Head of caudate nucleus (tissue), 42 donors: Measurements from ENCODE around the gene GFRA1.

Source experiments
- DNase-seq, 42 donors: peaks; one replicate each; pipeline versions ENCODE4 v3.0.0 to v3.0.0-alpha.2; 2020 to 2021; ENCODE audit warnings: mixed read lengths in 7 of 42
- intact Hi-C: fragments of 100-400 bp; cut with DNase I; formaldehyde crosslinking; loops from one replicate; pipeline ENCODE4 v1.15.0; 2022

GFRA1 gene, protein sequence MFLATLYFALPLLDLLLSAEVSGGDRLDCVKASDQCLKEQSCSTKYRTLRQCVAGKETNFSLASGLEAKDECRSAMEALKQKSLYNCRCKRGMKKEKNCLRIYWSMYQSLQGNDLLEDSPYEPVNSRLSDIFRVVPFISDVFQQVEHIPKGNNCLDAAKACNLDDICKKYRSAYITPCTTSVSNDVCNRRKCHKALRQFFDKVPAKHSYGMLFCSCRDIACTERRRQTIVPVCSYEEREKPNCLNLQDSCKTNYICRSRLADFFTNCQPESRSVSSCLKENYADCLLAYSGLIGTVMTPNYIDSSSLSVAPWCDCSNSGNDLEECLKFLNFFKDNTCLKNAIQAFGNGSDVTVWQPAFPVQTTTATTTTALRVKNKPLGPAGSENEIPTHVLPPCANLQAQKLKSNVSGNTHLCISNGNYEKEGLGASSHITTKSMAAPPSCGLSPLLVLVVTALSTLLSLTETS

DNA sequence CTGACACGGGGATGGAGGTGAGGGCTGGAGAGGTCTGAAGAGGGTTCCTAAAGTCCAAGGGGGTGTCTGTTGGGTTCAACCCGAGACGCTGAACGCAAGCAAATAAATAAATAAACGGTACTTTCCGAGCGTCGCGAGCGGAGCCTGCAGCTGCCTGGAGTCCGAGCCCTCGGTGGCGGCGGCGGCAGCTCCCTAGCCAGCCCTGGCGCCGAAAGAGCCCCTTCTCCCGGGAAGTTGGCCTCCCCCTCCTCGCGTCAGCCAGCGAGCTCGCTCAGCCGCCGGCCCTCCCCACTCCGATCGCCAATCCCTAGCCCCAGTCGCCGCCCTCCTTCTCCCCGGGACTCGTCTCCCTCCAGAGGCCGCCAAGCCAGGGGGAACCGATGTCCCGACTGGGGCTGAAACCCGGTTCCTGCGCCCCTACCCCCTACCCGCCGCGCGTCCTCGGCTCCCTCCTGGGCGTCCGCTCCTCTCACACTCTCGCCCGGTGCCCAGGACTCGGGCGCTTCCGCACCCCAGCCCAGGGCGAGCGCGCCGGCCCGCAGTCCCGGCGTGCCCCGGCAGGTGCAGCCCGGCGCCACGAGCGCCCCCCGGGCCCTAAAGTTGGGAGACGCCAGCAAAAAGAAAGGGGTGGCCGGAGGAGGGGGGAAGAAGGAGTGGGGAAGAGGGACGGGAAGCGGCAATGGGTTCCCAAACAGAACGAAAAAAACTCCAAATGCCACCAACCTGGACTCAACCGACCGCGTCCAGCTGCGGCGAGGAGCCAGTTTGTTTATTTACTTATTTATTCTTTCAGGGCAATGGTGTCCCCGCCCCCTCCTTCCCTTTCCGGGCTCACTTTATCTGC, at the start of gene GFRA1:
GFRA1 (minus strand) TSS at position 767 of the 844 bp plus-strand sequence. CDS start 1,177 bp downstream, outside the sequence.
- intact Hi-C loops, result loop anchor here (5.0 kb wide), 1 partner anchor 160 kb away; no protein-coding TSS in a partner anchor

DNA sequence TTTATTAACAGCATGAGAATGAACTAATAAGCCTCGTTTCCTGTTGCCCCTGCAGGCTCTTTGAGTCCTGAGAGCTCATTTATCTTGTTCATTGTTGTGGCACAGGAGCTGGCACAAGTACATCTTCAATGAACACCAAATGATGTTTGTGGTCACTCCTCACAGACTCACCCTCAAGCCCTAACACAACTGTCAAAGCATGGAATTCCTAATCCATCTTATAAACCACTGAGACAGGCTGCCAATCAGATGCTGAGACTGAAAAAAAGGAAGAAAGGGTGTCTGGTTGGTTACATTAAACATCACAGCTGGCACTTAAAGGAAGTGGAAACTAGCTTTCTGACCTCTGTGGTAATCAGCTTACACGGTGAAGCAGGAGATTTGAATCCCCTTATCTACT, 43.5 kb upstream of the GFRA1 start:
- intact Hi-C loops, result no loop called here
- no peak for DNase-seq

More for the DNA sequence above, at the start of gene GFRA1:
- DNase-seq, result peak in 36 of 42 donors; percentile 11 to 63 (median 41)

DNA sequence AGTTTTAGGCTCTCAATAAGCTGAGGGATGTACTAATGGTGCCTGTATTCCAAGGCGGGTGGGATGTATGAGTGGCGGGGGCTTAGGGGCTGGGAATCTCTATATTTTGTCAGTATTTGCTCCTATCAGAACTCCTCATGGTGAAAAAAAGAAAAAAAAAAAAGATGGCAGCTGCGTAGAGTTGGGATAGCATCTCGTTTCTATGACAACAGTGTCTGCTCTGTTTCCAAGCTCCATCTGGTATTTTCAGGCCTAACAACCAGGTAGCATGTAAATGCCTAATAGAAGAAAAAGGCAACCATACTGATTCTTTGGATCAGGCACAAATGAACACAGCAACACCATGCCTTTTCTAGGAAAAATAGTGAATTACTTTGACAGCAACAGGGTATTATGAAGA, 39.5 kb upstream of the GFRA1 start:
- no peak for DNase-seq
- intact Hi-C loops, result no loop called here

DNA sequence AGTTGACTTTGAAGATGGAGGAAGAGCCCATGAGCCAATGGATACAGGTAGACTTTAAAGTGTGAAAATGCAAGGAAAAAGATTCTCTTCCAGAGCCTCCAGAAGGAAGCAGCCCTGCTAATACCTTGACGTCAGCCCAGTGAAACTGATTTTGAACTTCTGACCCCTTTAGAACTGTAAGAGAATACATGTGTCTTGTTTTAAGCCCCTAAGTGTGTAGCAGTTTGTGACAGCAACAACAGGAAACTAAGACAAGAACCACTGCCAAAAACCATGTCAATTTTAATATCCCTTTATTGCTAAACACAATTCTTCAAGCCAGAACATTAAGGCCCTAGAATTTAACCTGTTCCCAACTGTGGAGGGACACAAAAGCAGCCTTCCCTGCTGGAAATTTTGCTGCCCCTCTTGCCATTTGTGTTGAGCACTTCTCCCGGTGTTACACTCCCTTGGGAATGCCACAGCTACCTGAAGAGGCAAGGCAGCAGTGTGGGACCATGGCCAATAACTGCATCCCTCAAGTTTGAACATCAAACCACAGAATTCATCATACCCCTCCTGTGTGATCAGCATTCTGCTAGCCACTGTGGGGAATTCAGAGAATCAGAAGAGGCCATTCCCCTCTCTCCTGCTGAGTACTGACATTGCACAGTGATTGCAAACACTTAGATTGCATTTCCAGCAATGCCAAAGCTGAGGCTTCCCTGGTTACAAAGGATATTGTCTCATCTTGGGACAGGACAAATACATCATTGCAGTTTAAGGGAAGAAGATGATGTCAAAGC, 38.9 kb upstream of the GFRA1 start:
- intact Hi-C loops, result no loop called here

DNA sequence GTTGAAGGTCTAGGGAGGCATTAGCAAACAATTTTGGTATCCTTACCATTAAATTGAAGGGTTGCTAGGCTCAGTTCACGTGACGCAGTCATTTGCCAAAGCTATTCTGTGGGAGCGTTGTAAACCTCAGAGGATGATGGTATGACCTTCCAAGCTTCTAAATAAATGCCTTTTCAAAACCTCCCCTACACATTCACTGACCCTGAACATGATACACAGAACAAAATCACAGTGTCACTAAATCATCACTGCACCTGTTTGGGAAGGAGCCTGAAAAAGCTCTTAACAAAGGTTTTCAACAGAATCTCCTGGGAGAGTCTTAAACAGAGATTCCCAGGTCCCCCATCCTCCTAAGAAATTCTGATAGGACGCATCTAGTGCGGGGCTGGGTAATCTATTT, 38.0 kb upstream of the GFRA1 start:
- intact Hi-C loops, result no loop called here
- no peak for DNase-seq

More for the DNA sequence above, 38.9 kb upstream of the GFRA1 start:
- no peak for DNase-seq

DNA sequence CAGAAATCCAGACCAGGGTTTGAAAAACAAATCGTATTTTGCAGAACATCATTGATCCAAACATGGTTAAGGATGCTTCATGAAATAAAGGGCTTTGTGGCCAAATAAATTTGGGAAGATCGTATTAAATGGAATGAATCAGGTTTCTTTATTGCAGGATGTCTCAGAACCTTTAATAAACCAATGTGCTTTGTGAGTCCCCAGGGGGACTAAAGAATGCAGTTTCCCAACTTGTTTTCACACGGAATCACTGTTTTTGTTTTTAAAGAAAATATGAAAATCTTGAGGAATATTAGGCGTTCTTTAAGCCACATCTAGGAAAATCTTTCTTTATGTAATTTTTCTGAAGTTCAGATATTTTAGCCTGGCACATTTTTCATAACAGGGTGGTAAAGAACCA, 34.4 kb upstream of the GFRA1 start:
- no peak for DNase-seq
- intact Hi-C loops, result no loop called here

DNA sequence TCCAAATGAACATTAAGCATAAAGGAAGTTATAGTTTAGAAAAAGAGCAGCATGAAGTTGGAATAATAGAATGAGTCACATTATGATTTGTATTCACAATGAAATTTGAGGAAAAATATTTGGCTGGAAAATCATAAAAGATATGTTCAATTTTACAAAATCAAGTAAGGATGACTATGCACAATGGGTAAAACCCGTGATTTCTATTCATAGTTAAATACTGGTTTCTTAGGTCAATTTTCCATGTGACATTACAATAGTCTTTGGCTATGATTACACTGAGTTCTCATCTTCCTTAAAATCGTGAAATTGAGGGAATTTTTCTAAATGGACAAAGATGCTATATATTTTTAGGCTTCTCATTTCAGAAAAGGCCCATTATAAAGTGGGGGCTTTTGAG, 33.8 kb upstream of the GFRA1 start:
- no peak for DNase-seq
- intact Hi-C loops, result no loop called here

DNA sequence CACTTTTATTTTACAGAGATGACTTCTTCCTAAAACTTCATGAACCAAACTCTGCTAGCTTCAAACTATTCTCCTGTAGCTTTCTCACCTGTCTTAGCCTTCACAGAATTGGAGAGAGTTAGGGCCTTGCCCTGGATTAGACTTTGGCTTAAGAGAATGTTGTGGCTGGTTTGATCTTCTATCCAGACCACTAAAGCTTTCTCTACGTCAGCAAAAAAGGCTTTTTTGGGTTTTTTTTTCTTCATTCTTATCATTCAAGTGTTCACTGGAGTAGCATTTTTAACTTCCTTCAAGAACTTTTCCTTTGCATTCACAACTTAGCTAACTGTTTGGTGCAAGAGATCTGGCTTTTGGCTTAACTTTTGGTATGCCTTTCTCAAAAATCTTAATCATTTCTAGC, 31.9 kb upstream of the GFRA1 start:
- intact Hi-C loops, result no loop called here
- no peak for DNase-seq

DNA sequence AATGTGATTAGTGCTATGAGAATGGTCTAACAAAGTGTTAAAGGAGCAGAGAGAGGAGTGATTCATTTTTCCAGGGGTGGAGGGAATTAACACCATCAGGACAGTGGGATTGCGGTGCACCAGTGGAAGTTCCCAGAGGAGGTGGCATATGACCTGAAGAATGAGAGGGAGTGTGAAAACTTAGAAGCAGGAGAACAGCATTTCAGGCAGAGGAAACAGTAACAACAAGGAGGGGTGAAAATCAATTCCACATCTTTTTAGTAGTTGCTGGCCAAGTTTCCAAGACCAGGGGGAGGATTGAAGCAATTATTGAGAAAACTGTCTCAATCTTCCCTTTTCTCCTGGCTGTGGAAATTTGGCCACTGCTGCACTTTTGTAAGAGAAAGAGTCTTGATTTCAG, 27.5 kb upstream of the GFRA1 start:
- no peak for DNase-seq
- intact Hi-C loops, result no loop called here

DNA sequence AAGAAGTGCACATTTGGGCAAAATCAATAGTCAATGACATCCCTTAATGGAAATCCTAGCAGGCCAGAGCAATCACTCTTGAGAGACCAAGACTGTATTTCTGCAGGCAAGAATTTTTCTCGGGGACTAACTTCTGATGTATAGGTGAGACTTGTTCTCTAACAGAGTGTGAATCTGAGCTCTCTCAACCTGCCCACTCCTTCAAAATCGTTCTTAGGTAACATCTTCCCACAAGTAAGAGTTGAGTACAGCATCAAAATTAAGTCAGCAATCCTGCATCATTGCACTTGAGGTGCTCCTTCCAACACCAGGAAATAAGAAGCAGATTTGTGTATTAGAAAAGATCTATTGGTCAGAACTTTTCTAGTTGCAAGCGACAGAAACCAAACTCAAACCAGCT, 25.6 kb upstream of the GFRA1 start:
- intact Hi-C loops, result loop anchor here (10.0 kb wide), 1 partner anchor 504 kb away; no protein-coding TSS in a partner anchor
- peak in 8 of 42 donors; percentile 8 to 65 (median 28) for DNase-seq

DNA sequence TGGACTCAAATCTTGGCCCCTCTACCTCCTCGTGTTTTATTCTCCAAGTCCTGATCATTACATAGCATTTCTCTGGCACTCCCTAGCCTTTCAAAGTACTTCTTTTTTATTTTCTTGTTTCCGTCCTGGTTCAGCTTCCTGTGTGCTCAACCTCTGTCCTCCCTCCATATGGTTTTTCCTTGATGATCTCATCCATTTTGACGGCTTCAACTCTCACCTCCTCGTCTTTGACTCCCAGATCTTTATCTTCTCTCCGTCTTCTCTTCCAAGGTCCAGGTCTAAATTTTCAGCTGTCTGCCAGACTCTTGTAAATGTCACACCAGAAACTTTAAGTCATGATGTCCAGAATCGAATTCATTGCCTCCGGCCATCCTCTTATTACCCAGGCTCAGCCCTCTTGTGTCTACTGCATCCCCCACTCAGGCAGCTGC, 23.3 kb upstream of the GFRA1 start:
- intact Hi-C loops, result loop anchor here (10.0 kb wide), 1 partner anchor 502 kb away; no protein-coding TSS in a partner anchor
- no peak for DNase-seq

DNA sequence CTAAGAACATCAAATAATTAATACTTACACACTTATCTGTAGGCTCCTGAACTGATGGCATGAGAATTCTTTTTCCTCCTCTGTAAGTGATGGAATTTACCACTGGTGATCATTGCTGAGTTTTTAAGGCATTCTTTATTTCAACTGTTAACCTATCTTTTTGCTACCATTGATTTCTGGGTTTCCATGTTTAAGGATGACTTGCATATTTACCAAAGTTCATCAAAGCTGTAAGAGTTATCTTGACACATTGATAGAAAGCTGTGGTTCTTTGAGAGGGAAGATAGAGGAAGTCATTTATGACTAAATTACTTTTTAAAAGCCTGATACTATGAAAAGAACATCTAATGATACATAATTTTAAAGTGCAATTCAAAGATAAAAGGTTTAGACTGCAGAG, 19.5 kb upstream of the GFRA1 start:
- DNase-seq, result no peak
- intact Hi-C loops, result loop anchor here (10.0 kb wide), 1 partner anchor 498 kb away; no protein-coding TSS in a partner anchor

DNA sequence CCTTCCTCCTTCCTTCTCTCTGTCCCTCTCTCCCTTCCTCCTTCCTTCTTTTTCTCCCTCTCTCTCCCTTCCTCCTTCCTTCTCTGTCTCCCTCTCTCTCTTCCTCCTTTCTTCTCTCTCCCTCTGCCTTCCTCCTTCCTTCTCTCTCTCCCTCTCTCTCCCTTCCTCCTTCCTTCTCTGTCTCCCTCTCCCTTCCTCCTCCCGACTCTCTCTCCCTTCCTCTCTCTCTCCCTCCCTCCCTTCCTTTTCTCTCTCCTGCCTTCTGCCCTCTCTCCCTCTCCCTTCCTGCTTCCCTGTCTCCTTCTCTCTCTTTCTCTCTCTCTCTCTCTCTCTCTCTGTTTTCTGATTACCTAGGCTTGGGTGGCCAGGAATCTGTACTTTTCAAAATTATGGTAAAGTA, 16.6 kb upstream of the GFRA1 start:
- intact Hi-C loops, result loop anchor here (5.0 to 10.0 kb wide), 2 partner anchors 495 to 582 kb away; no protein-coding TSS in a partner anchor
- no peak for DNase-seq

DNA sequence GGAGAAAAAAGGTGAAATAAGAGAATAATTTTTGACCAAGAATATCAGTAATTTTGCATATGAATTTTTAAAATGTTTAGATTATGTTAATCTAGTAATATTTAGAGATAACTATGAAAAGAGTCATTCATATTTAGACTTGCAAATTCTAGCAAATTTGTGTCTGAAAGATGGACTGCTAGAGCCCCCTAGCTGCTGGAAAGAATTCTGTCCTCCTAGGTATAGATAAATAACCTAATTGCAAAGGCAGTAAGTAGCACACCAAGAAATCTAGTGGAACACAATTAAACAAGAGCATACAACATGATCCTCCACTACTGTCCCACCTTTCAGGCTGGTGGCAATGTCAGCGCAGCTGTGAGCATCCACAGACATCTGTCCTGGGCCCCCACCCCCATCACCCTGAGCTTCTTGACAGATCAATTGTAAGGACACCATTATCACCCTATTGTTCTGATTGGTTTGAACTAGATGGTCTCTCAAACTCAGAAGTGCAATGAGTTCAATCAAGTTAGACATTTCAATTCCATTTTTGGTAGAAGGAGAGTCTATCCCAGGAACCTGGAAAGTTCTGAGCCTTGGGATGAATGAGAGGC, 15.0 kb upstream of the GFRA1 start:
- peak in 33 of 42 donors; percentile 11 to 81 (median 59) for DNase-seq
- intact Hi-C loops, result loop anchor here (5.0 kb wide), 1 partner anchor 581 kb away; no protein-coding TSS in a partner anchor

DNA sequence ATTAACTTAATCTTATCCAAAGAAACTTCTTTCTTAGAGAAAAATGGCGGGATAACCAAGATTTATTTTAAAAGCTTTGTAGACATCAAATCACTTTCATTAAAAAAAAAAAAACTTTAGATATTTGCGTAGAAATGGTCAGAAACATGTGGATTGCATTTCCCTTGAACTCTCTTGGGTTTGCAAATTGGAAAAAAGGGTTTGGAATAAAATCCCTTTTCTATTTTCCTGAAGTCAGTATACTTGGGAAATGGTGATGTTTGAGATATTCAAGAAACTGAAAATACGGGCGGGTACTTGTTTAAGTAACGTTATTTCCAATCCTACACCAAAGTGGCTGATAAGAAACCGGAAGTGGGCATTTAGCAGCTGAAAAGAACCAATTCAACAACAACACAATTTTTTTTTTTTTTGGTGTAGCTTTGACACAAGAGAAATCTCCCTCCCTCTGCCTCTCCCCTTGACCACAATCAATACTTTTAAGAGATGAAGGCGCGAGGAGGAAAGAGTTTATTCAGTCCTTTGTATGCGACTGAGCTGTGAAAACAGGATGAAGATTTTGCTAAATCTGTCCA, 13.7 kb upstream of the GFRA1 start:
- DNase-seq, result no peak
- intact Hi-C loops, result loop anchor here (5.0 kb wide), 1 partner anchor 579 kb away; no protein-coding TSS in a partner anchor

DNA sequence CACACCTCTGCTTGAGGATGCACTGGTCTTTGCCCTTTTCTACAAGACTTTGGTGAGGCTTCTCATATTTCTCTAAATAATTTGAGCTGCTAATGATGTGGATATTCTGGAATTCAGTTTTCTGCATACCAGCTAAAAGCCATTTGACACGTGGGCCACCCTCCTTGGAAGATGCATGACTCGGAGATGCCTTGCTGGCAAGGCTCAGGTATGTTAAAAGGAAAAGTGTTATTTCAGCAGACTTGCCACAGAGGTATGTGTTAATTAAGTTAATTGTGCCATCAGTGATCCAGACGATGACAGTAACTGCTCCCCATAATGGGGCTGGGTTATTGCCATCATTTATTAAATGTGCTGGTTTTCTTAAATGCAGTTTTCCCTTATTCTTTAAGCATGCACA, 8.8 kb upstream of the GFRA1 start:
- intact Hi-C loops, result no loop called here
- no peak for DNase-seq

DNA sequence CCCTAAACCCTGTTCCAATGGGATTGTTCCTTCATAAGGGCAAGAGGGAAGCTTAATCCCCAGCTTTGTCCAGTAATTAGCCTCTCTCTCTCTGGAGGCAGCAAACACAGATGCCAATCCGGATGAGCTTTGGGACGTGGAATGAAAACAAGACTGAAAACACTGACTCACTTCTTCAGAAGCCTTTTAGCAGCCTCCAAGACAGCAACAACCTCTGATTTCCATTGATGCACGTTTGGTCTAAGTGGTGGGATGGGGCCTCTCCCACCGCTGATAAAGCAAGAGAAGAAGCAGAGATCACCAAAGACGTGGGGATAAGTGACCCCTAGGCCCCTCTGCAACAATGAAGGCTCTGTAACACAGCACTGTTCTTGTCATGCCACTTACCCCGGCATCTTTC, 5.8 kb upstream of the GFRA1 start:
- DNase-seq, result no peak
- intact Hi-C loops, result no loop called here

DNA sequence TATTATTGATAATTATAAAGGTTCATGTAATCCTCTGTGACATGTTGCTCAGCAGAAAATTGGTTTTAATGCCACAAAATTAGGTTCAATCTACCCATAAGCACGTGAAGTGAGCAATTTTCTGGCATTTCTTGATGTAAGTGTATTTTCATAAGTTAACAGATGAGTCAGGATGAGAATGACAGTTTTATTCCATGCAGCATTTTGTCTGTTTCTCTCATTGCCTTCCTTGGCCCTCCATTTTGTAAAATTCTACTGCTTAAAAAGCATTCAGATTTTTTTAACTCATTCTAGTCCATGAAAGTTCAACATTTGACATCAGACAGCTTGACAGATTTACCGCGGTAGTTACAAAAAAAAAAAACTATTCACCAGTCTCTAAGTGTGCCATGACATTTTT, 4.0 kb upstream of the GFRA1 start:
- no peak for DNase-seq
- intact Hi-C loops, result no loop called here
